Omental fat pad (tissue), 4 donors: ENCODE data around the gene BICDL2. TPM values are rescaled to one million over a fixed set of nuclear protein-coding genes. Genes with fewer than 3 reads are reported as not detected.
A peak's percentile ranks its signal among the peaks of the same experiment; 100 is the strongest.

Experiments used
- ATAC-seq: fragments of 150-250 bp; one replicate; pipeline ENCODE4 v1.9.1; 2016; ENCODE audit warnings: mild to moderate bottlenecking, moderate library complexity; ENCODE audit not compliant: low FRiP score
- DNase-seq: peaks from one replicate; pipeline ENCODE4 v3.0.0-alpha.2; 2019; ENCODE audit warnings: low spot score
- total RNA-seq, 4 donors: library from RNA; depleted of rRNA; stranded (reverse); fragments of >200 nt; gene quantifications; one replicate each; pipeline ENCODE4 v1.1.0, GENCODE V29; 2016
- TF ChIP-seq, protein P1 (sequence below), 3 donors: fragments of 450-650 bp; IDR thresholded peaks; one replicate each; pipeline ENCODE4 v1.5.1; 2016 to 2017; ENCODE audit warnings: antibody characterized with exemption in 3 of 3, mild to moderate bottlenecking in 3 of 3, moderate library complexity in 2 of 3

The BICDL2 gene
- total RNA-seq, 4 donors from 2014 or later, result 0.47 TPM; not detected in 3

DNA sequence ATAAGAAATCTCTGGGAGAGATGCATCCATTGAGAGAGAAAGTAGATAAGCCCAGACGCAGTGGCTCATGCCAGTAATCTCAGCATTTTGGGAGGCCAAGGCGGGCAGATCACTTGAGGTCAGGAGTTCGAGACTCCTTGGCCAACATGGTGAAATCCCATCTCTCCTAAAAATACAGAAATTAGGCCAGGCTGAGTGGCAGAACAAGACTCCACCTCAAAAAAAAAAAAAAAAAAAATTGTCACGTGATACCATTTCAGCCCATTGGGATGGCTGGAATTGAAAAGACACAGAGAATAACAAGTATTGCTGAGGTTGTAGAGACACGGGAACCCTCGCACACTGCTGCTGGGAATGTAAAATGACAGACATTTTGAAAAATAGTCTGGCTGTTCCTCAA, 25.8 kb upstream of the BICDL2 start:
- TF ChIP-seq, protein P1, sequence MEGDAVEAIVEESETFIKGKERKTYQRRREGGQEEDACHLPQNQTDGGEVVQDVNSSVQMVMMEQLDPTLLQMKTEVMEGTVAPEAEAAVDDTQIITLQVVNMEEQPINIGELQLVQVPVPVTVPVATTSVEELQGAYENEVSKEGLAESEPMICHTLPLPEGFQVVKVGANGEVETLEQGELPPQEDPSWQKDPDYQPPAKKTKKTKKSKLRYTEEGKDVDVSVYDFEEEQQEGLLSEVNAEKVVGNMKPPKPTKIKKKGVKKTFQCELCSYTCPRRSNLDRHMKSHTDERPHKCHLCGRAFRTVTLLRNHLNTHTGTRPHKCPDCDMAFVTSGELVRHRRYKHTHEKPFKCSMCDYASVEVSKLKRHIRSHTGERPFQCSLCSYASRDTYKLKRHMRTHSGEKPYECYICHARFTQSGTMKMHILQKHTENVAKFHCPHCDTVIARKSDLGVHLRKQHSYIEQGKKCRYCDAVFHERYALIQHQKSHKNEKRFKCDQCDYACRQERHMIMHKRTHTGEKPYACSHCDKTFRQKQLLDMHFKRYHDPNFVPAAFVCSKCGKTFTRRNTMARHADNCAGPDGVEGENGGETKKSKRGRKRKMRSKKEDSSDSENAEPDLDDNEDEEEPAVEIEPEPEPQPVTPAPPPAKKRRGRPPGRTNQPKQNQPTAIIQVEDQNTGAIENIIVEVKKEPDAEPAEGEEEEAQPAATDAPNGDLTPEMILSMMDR (IDR thresholded peaks at IDR 0.05), result no peak
- no peak for DNase-seq
- no peak for ATAC-seq

DNA sequence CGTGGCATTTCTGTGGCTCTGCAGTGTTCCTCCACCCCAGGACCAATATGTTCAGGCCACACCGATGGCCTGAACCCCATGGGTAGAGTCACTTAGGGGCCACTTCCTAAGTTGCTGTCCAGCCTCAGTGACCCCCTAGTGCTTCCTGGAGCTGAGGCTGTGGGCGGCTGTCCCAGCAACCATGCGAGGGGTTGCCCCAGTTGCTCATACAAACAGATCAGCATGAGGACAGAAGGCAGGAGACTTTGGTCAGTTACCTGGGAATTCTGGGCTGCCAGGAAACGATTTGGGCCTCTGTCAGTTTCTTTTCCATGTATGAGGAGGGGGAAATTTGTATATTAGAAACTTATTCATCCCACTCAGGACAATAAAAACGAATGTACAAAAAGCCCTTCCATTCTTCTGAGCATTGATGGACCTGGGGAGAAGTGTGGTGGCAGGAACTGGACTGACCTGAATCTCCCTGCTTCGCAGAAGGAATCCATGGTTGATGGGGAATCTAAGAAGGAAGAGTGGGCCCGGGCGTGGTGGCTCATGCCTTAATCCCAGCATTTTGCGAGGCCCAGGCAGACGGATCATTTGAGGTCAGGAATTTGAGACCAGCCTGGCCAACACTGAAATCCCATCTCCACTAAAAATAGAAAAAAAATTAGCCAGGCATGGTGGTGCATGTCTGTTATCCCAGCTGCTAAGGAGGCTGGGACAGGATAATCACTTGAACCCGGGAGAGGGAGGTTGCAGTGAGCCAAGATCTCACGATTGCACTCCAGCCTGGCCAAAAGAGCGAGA, 23.8 kb upstream of the BICDL2 start:
- TF ChIP-seq, protein P1 (IDR thresholded peaks at IDR 0.05), result no peak
- DNase-seq, result no peak
- no peak for ATAC-seq

DNA sequence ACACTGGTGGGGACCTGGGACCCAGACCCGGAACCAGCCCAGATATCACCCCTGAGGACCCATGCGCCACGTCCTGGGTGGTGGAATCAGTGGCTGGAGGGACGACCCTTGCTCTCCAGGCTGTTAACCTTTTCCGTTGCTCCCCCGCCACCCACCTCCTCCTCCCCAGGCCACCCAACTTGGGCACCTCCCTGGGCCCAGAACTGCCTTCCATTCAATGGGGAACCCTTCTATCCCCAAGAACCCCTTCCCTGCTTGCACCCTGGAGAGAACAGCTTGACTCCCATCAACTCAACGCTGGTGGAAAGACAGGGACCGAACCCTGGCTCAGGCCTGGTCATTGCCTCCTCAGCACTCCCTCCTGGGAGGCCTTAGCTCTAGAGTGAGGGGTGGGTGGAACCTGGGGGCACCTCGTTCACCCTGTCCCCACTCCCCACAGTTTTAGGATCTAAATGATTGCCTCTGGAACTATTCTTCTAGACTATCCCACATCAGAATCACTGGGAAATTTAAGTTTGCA, 23.0 kb upstream of the BICDL2 start:
- TF ChIP-seq, protein P1 (IDR thresholded peaks at IDR 0.05), result no peak
- DNase-seq (no peak), ATAC-seq (peak; percentile 5)

DNA sequence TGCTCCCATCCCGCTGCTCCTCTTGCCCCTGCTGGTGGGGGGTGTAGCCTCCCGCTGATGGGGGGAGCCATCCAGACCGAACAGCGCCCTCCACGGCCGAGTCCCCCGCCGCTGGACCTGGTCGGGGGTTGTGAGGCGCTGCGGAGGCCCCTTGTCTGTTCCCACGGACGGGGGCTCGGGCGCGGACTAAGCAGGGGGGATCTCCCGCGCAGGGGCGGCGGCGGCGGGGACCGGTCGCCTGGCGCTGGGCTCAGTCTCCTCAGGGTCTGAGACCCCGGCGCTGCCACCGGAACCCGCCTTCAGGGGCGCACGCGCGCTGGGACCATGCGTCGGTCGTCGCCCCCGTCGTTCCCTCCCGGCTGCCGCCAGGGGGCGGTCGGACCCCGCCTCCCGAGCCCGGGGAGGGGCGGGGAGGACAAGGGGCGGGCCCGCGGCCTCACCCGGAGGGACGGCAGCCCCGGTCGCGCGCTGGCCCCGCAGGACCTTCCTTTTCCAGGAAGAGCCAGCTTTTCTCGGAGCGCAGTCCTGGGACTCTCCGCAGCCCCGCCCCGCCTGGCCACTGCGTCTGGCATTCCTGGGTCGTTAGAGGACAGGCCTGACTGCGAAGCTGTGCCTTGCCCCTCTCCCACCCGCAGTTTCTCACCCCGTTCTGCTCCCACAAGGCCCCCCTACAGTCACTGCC, 22.4 kb upstream of the BICDL2 start:
- TF ChIP-seq, protein P1 (IDR thresholded peaks at IDR 0.05), result peak in 2 of 3 donors; percentile 86 to 97
- peak; percentile 42 for DNase-seq
- ATAC-seq, result peak; percentile 91

- ATAC-seq (peak; percentile 16), DNase-seq (no peak)
- TF ChIP-seq, protein P1 (IDR thresholded peaks at IDR 0.05), result no peak
Measured at GRCh38 chr16:3058139-3059030, 21.6 kb upstream of the BICDL2 start.

- ATAC-seq, result no peak
- DNase-seq, result no peak
- TF ChIP-seq, protein P1 (IDR thresholded peaks at IDR 0.05), result no peak
Measured at GRCh38 chr16:3057181-3058138, 20.7 kb upstream of the BICDL2 start.
